HepG2 (cell line): ENCODE data around the gene FBF1. TPM values are rescaled to one million over a fixed set of nuclear protein-coding genes. Genes with fewer than 3 reads are reported as not detected.
A peak's percentile ranks its signal among the peaks of the same experiment; 100 is the strongest.

ENCODE experiments used
- AGO2 ChIP-seq: fragments of 200-400 bp; formaldehyde crosslinking; optimal IDR thresholded peaks from 2 replicates; pipeline ENCODE3; 2017; ENCODE audit warnings: mild to moderate bottlenecking, low read depth, low read length, moderate library complexity
- ARHGAP35 ChIP-seq: sonication (generic); formaldehyde crosslinking; IDR thresholded peaks from 2 replicates; pipeline ENCODE4 v1.9.0; 2022; ENCODE audit warnings: mild to moderate bottlenecking, inconsistent platforms, moderate library complexity, missing genetic modification reagents, borderline replicate concordance
- CBX2 ChIP-seq, 2 experiments: fragments of 200-600 bp in 1 of 2; sonication (generic); formaldehyde crosslinking in 1 of 2; IDR thresholded peaks; 2 replicates each; pipeline versions ENCODE4 v1.7.0 to v1.8.1; 2018 to 2022; ENCODE audit warnings: low read depth in 2 of 2, low read length in 1 of 2, mild to moderate bottlenecking in 1 of 2, missing genetic modification reagents in 1 of 2
- CREB1 ChIP-seq, 2 experiments: fragments of 450-650 bp in 1 of 2; IDR thresholded peaks; 2 replicates each; pipeline ENCODE4 v1.6.1; 2016 to 2017; ENCODE audit warnings: control low read depth in 1 of 2, mild to moderate bottlenecking in 1 of 2, missing compliant biosample characterization in 1 of 2, missing genetic modification characterization in 1 of 2
- ERF ChIP-seq: IDR thresholded peaks from 2 replicates; pipeline ENCODE4 v1.6.1; 2018; ENCODE audit warnings: missing biosample characterization, missing genetic modification reagents
- JUN ChIP-seq: sonication (generic); formaldehyde crosslinking; IDR thresholded peaks from 2 replicates; pipeline ENCODE4 v1.4.0; 2020; ENCODE audit warnings: mild to moderate bottlenecking, missing genetic modification reagents
- JUNB ChIP-seq: sonication (generic); formaldehyde crosslinking; IDR thresholded peaks from 2 replicates; pipeline ENCODE4 v1.8.0; 2022; ENCODE audit warnings: missing genetic modification reagents, mild to moderate bottlenecking, borderline replicate concordance
- KLF11 ChIP-seq: IDR thresholded peaks from 2 replicates; pipeline ENCODE4 v1.6.1; 2016; ENCODE audit warnings: missing compliant biosample characterization
- KLF15 ChIP-seq: sonication (generic); formaldehyde crosslinking; IDR thresholded peaks from 2 replicates; pipeline ENCODE4 v1.8.1; 2023; ENCODE audit warnings: borderline replicate concordance, mild to moderate bottlenecking, inconsistent platforms, missing genetic modification reagents, mixed read lengths
- RARA ChIP-seq: IDR thresholded peaks from 2 replicates; pipeline ENCODE4 v1.6.1; 2016; ENCODE audit warnings: missing genetic modification reagents, missing compliant biosample characterization
- RBAK ChIP-seq: sonication (generic); formaldehyde crosslinking; IDR thresholded peaks from 2 replicates; pipeline ENCODE4 v1.5.1; 2020; ENCODE audit warnings: mild to moderate bottlenecking, missing genetic modification reagents
- RNF2 ChIP-seq: fragments of 450-650 bp; conservative IDR thresholded peaks from 2 replicates; pipeline ENCODE4 v1.6.1; 2016; ENCODE audit warnings: low read depth
- SIN3A ChIP-seq: IDR thresholded peaks from 2 replicates; pipeline ENCODE4 v1.6.1; 2011; ENCODE audit warnings: low read depth, mild to moderate bottlenecking, control low read depth, low read length, borderline replicate concordance
- ZFP36L1 ChIP-seq: sonication (generic); formaldehyde crosslinking; IDR thresholded peaks from 2 replicates; pipeline ENCODE4 v1.8.0; 2022; ENCODE audit warnings: mild to moderate bottlenecking, missing genetic modification reagents, moderate library complexity
- ZFP37 ChIP-seq: sonication (generic); formaldehyde crosslinking; IDR thresholded peaks from 2 replicates; pipeline ENCODE4 v1.4.0; 2020; ENCODE audit warnings: missing genetic modification reagents, borderline replicate concordance
- ZNF335 ChIP-seq: sonication (generic); formaldehyde crosslinking; IDR thresholded peaks from 2 replicates; pipeline ENCODE4 v1.4.0; 2020; ENCODE audit warnings: missing genetic modification reagents
- ZNF567 ChIP-seq: sonication (generic); formaldehyde crosslinking; IDR thresholded peaks from 2 replicates; pipeline ENCODE4 v1.8.1; 2023; ENCODE audit warnings: mild to moderate bottlenecking, missing genetic modification reagents, borderline replicate concordance
- polyA plus RNA-seq, 8 experiments: library from polyadenylated mRNA; depleted of rRNA in 3 of 8; stranded (reverse) in 7 of 8; unstranded in 1 of 8; fragments of >200 nt; fragmentation: Illumina TruSeq in 4 of 8; extraction: Trizol in 4 of 8; gene quantifications; 2 replicates each; pipeline versions ENCODE4 v1.2.1 to v1.2.3, GENCODE V29; 2011 to 2016; ENCODE audit warnings: low read depth in 4 of 8, missing spikeins in 1 of 8, mixed read lengths in 1 of 8; ENCODE audit not compliant: insufficient read depth in 1 of 8
- total RNA-seq, 5 experiments: library from RNA; depleted of rRNA; stranded (reverse); fragments of >200 nt; fragmentation: Illumina TruSeq; extraction: Trizol; gene quantifications; 2 replicates each; pipeline ENCODE4 v1.2.3, GENCODE V29; 2016; ENCODE audit warnings: low read depth in 1 of 5
- TF ChIP-seq, protein P1 (sequence below): sonication (generic); formaldehyde crosslinking; IDR thresholded peaks from 2 replicates; pipeline ENCODE4 v1.5.0; 2020; ENCODE audit warnings: mild to moderate bottlenecking, missing genetic modification reagents
- TF ChIP-seq, protein P2 (sequence below): sonication (generic); formaldehyde crosslinking; conservative IDR thresholded peaks from 2 replicates; pipeline ENCODE4 v1.8.0; 2022; ENCODE audit warnings: low read depth, missing genetic modification reagents
- TF ChIP-seq, protein P3 (sequence below): sonication (generic); formaldehyde crosslinking; IDR thresholded peaks from 2 replicates; pipeline ENCODE4 v1.4.0; 2020; ENCODE audit warnings: missing genetic modification reagents, borderline replicate concordance

The FBF1 gene
- total and polyA plus RNA-seq, 2 of the 13 experiments (the other 11 are each of a cell fraction or from before 2014, with no cell fraction given), result 2.4 to 8.1 TPM

DNA sequence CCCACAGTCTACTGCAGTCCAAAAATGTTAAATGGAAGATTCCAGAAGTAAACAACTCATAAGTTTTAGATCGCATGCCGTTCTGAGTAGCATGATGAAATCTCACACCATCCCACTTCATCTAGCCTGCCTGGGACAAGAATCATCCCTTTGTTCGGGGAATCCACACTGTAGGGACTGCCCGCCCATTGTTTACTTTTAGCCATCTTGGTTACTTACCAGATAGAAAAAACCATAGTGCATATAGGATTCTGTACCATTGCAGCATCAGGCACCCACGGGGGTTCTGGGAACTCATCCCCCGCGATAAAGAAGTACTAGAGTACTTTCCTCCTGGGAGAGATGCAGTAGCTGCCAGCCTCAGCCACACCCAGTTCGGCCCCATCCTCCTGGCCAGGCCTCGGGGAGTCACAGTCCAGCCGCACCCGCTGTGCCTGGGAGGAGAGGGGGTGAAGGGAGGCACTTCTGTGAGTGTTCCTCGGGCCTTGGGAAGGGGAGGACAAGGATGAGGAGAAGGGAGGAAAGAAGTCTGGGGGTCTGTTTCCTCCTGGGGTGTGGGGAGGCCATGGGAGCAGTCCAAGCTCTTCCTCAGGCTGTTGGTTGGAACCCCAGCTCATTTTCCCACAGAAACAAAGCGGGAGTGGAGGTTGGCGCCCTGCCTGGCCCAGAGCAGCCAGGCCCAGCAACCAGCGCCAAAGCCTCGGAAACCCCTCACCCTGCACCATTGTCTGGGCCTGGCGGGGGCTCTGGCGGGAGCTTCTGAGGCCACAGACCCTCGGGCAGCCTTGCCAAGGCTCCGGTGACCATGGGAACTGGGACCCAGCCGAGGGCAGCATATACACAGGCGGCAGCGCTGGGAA is 71.3 kb downstream of the FBF1 start (continued):
- TF ChIP-seq RARA (peak; percentile 74), ZFP37 (CRISPR knock-in tag) (0 out of 2 replicates have a peak, but pooled peaks have one; percentile 18), ARHGAP35 (peak; percentile 80; the same call in 1 of the 2 replicates), ZNF567 (CRISPR knock-in tag) (peak; percentile 87; the same call in 1 of the 2 replicates), CBX2 (IDR thresholded peaks at IDR 0.05; ENCODE audit: low read depth, low read length) (no peak), CBX2 (CRISPR knock-in tag; IDR thresholded peaks at IDR 0.05; ENCODE audit: low read depth) (no peak), KLF11 (peak; percentile 76), ZFP36L1 (CRISPR knock-in tag) (no peak; the same call in 1 of the 2 replicates), JUN (CRISPR knock-in tag) (peak; percentile 74; the same call in 1 of the 2 replicates), KLF15 (CRISPR knock-in tag) (no peak), SIN3A (no peak), AGO2 (peak; percentile 91), ZNF335 (CRISPR knock-in tag) (peak; percentile 86; the same call in 1 of the 2 replicates), CREB1 (IDR thresholded peaks at IDR 0.05) (no peak), CREB1 (CRISPR knock-in tag; IDR thresholded peaks at IDR 0.05) (peak; percentile 74; the same call in 1 of the 2 replicates), RNF2 (no peak), JUNB (no peak), ERF (CRISPR knock-in tag) (peak; percentile 67; the same call in 1 of the 2 replicates), RBAK (CRISPR knock-in tag) (0 out of 2 replicates have a peak, but pooled peaks have one; percentile 6)
- TF ChIP-seq, protein P1, sequence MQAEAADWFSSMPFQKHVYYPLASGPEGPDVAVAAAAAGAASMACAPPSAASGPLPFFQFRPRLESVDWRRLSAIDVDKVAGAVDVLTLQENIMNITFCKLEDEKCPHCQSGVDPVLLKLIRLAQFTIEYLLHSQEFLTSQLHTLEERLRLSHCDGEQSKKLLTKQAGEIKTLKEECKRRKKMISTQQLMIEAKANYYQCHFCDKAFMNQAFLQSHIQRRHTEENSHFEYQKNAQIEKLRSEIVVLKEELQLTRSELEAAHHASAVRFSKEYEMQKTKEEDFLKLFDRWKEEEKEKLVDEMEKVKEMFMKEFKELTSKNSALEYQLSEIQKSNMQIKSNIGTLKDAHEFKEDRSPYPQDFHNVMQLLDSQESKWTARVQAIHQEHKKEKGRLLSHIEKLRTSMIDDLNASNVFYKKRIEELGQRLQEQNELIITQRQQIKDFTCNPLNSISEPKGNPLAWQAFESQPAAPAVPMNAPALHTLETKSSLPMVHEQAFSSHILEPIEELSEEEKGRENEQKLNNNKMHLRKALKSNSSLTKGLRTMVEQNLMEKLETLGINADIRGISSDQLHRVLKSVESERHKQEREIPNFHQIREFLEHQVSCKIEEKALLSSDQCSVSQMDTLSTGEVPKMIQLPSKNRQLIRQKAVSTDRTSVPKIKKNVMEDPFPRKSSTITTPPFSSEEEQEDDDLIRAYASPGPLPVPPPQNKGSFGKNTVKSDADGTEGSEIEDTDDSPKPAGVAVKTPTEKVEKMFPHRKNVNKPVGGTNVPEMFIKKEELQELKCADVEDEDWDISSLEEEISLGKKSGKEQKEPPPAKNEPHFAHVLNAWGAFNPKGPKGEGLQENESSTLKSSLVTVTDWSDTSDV (CRISPR knock-in tag), result 0 out of 2 replicates have a peak, but pooled peaks have one; percentile 59
- TF ChIP-seq, protein P2, sequence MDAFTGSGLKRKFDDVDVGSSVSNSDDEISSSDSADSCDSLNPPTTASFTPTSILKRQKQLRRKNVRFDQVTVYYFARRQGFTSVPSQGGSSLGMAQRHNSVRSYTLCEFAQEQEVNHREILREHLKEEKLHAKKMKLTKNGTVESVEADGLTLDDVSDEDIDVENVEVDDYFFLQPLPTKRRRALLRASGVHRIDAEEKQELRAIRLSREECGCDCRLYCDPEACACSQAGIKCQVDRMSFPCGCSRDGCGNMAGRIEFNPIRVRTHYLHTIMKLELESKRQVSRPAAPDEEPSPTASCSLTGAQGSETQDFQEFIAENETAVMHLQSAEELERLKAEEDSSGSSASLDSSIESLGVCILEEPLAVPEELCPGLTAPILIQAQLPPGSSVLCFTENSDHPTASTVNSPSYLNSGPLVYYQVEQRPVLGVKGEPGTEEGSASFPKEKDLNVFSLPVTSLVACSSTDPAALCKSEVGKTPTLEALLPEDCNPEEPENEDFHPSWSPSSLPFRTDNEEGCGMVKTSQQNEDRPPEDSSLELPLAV, result no peak
- TF ChIP-seq, protein P3, sequence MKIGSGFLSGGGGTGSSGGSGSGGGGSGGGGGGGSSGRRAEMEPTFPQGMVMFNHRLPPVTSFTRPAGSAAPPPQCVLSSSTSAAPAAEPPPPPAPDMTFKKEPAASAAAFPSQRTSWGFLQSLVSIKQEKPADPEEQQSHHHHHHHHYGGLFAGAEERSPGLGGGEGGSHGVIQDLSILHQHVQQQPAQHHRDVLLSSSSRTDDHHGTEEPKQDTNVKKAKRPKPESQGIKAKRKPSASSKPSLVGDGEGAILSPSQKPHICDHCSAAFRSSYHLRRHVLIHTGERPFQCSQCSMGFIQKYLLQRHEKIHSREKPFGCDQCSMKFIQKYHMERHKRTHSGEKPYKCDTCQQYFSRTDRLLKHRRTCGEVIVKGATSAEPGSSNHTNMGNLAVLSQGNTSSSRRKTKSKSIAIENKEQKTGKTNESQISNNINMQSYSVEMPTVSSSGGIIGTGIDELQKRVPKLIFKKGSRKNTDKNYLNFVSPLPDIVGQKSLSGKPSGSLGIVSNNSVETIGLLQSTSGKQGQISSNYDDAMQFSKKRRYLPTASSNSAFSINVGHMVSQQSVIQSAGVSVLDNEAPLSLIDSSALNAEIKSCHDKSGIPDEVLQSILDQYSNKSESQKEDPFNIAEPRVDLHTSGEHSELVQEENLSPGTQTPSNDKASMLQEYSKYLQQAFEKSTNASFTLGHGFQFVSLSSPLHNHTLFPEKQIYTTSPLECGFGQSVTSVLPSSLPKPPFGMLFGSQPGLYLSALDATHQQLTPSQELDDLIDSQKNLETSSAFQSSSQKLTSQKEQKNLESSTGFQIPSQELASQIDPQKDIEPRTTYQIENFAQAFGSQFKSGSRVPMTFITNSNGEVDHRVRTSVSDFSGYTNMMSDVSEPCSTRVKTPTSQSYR (CRISPR knock-in tag), result peak; percentile 37; the same call in 1 of the 2 replicates
